Uterus (tissue), 2 donors: ENCODE measurements around the gene COL26A1.

Experiments used
- CTCF ChIP-seq, 4 experiments: fragments of 200-600 bp in 2 of 4; fragments of 450-650 bp in 2 of 4; sonication (generic) in 2 of 4; IDR thresholded peaks; one replicate each; pipeline ENCODE4 v1.5.1; 2016 to 2019; ENCODE audit warnings: antibody characterized with exemption in 4 of 4, mild to moderate bottlenecking in 2 of 4, moderate library complexity in 1 of 4
- POLR2A ChIP-seq, 2 donors: fragments of 450-650 bp; IDR thresholded peaks; one replicate each; pipeline ENCODE4 v1.6.1; 2016; ENCODE audit warnings: antibody characterized with exemption in 2 of 2, mild to moderate bottlenecking in 1 of 2, moderate library complexity in 1 of 2

- no peak for TF ChIP-seq CTCF (IDR thresholded peaks at IDR 0.05)
- no peak for TF ChIP-seq POLR2A (IDR thresholded peaks at IDR 0.05)
These were observed 198.2 kb downstream of the COL26A1 start for GRCh38 chr7:101560856-101561255.
